ENCODE data around the gene CCDC154.

CCDC154 gene

GRCh38 chr16:1439058-1439698 lies 5.2 kb downstream of the CCDC154 start:
- no peak for TF ChIP-seq CTCF (IDR thresholded peaks at IDR 0.05; ENCODE audit: insufficient read depth, low read length, poor library complexity, severe bottlenecking)
- no peak for TF ChIP-seq EZH2phosphoT487 (conservative IDR thresholded peaks at IDR 0.05; ENCODE audit: low read length)
- Histone ChIP-seq H3F3A (ENCODE audit: insufficient read depth) (no peaks in the 10 kb centered on the region), H3K27me3 (ENCODE audit: low read length) (no peaks in the 10 kb centered on the region), H3K4me2 (ENCODE audit: low read depth, low read length, poor library complexity, severe bottlenecking) (no peak overlapping the region), H3K9ac (ENCODE audit: low read length) (no peak overlapping the region), H3K27ac (ENCODE audit: low read depth, low read length) (no peak overlapping the region), H3K9me2 (replicated peaks; ENCODE audit: insufficient read depth, low read length) (no peaks in the 10 kb centered on the region), H3K9me3 (ENCODE audit: insufficient read depth, low read length) (no peaks in the 10 kb centered on the region), H3K36me3 (ENCODE audit: low read length) (no peaks in the 10 kb centered on the region), H3K4me3 (ENCODE audit: insufficient read depth, low read length, poor library complexity, severe bottlenecking) (no peak overlapping the region), H2AFZ (ENCODE audit: low read depth, low read length, severe bottlenecking) (no peak overlapping the region), H3K79me2 (ENCODE audit: insufficient read depth, low read length) (no peaks in the 10 kb centered on the region), H4K20me1 (ENCODE audit: low read depth, low read length) (no peaks in the 10 kb centered on the region)

GRCh38 chr16:1438229-1439057 lies 5.9 kb downstream of the CCDC154 start:
- H3K9me3 ChIP-seq (ENCODE audit: insufficient read depth, low read length) = no peaks in the 10 kb centered on the region
- no peaks in the 10 kb centered on the region for H3K9me2 ChIP-seq (replicated peaks; ENCODE audit: insufficient read depth, low read length)
- H3K36me3 ChIP-seq (ENCODE audit: low read length) = no peaks in the 10 kb centered on the region
- H3K4me3 ChIP-seq (ENCODE audit: insufficient read depth, low read length, poor library complexity, severe bottlenecking) = no peak overlapping the region
- H4K20me1 ChIP-seq (ENCODE audit: low read depth, low read length) = no peaks in the 10 kb centered on the region
- TF ChIP-seq EZH2phosphoT487 (conservative IDR thresholded peaks at IDR 0.05; ENCODE audit: low read length) (no peak), CTCF (IDR thresholded peaks at IDR 0.05; ENCODE audit: insufficient read depth, low read length, poor library complexity, severe bottlenecking) (no peak)
- no peak overlapping the region for H2AFZ ChIP-seq (ENCODE audit: low read depth, low read length, severe bottlenecking)
- no peaks in the 10 kb centered on the region for H3F3A ChIP-seq (ENCODE audit: insufficient read depth)
- H3K4me2 ChIP-seq (ENCODE audit: low read depth, low read length, poor library complexity, severe bottlenecking) = no peak overlapping the region
- H3K9ac ChIP-seq (ENCODE audit: low read length) = no peak overlapping the region
- H3K79me2 ChIP-seq (ENCODE audit: insufficient read depth, low read length) = no peaks in the 10 kb centered on the region
- H3K27ac ChIP-seq (ENCODE audit: low read depth, low read length) = no peak overlapping the region
- H3K27me3 ChIP-seq (ENCODE audit: low read length) = no peaks in the 10 kb centered on the region

- TF ChIP-seq CTCF (IDR thresholded peaks at IDR 0.05; ENCODE audit: insufficient read depth, low read length, poor library complexity, severe bottlenecking) (no peak), EZH2phosphoT487 (conservative IDR thresholded peaks at IDR 0.05; ENCODE audit: low read length) (no peak)
- H3K9me3 ChIP-seq (ENCODE audit: insufficient read depth, low read length) = no peaks in the 10 kb centered on the region
- no peak overlapping the region for H3K9ac ChIP-seq (ENCODE audit: low read length)
- no peaks in the 10 kb centered on the region for H3K9me2 ChIP-seq (replicated peaks; ENCODE audit: insufficient read depth, low read length)
- no peaks in the 10 kb centered on the region for H4K20me1 ChIP-seq (ENCODE audit: low read depth, low read length)
- H3K79me2 ChIP-seq (ENCODE audit: insufficient read depth, low read length) = no peaks in the 10 kb centered on the region
- no peak overlapping the region for H2AFZ ChIP-seq (ENCODE audit: low read depth, low read length, severe bottlenecking)
- no peak overlapping the region for H3K4me3 ChIP-seq (ENCODE audit: insufficient read depth, low read length, poor library complexity, severe bottlenecking)
- H3F3A ChIP-seq (ENCODE audit: insufficient read depth) = no peaks in the 10 kb centered on the region
- no peaks in the 10 kb centered on the region for H3K27me3 ChIP-seq (ENCODE audit: low read length)
- H3K4me2 ChIP-seq (ENCODE audit: low read depth, low read length, poor library complexity, severe bottlenecking) = no peak overlapping the region
- no peak overlapping the region for H3K27ac ChIP-seq (ENCODE audit: low read depth, low read length)
- no peaks in the 10 kb centered on the region for H3K36me3 ChIP-seq (ENCODE audit: low read length)
Observed at GRCh38 chr16:1437606-1438005, 6.8 kb downstream of the CCDC154 start.
